HG02798 (cell line): ENCODE measurements around the gene STXBP5.
"Not testable (repeated sequence)": the region's sequence is repeated elsewhere in the genome, so short reads cannot be mapped to it uniquely, and the experiment has no call there.

Experiments used
- ATAC-seq: cut with Tn5 transposase; IDR thresholded peaks from one replicate; pipeline ENCODE4 v1.9.1; 2021; ENCODE audit warnings: mild to moderate bottlenecking; ENCODE audit not compliant: unreplicated experiment, poor library complexity

STXBP5 gene

DNA sequence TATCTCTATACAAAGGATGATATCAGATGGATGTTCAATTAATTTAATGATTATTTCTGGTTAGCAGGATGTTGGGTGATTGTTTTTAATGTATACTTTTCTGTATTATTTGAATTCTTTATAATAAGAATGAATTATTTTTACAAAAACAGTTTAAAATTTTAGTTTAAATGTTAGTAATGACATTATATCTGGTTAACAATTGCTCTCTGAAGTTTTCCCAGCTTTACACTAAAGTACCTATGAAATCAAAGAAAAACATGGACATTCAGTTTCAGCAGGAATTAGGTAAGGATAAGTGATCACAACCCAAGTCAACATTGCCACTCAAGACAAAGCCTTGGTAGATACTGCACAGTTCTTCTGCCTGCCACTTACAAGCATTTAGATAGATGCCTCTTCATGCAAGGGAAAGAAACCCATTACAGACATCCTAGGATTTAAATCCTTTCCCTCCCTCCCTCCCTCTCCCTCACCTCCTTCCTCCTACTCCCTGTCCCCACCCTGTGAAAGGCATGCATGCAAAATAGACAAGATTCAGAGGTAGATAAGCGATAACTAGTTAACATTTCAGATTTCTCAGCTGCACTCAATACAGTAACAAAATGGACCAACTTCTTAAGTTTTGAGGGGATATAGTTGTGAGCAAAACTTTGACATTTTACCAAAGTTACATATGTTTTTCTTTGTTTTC lies 143.8 kb downstream of the STXBP5 start:
- ATAC-seq: no peak

GRCh38 chr6:147361311-147361981 lies 157.2 kb downstream of the STXBP5 start:
- no peak for ATAC-seq

DNA sequence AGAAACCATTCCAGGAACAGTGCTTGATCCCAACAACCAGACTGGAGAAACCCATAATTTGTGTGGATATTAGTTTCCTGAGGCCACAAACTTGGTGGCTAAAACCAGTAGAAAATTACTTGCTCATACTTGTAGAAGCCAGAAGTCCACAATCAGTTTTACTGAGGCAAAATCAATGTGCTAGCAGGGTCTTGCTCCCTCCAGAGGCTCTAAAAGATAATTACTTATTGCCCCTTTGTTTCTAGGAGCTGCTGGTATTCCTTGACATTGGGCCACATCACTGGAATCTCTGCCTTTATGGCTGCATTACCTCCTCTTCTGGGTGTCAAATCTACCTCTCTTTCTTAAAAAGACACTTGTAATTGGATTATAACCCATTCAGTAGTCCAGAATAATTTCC lies 162.1 kb downstream of the STXBP5 start:
- no peak for ATAC-seq

- no peak for ATAC-seq
Measured at GRCh38 chr6:147371325-147371724, 167.1 kb downstream of the STXBP5 start.

DNA sequence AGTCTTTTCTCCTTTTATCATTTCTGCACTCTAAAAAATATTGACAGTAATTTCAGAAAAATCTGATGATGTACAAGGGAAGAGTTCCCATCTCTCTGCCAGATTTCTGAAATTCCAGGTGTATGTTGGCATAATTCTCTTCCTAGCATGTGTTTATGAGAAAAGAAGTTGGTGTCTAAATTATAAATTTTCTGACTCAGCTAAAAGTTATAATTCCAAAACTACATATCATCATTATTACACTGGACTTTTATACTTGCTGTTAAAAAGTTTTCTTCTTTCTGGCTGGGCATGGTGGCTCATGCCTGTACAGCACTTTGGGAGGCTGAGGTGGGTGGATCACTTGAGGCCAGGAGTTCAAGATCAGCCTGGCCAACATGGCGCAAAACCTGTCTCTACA lies 168.6 kb downstream of the STXBP5 start:
- no peak for ATAC-seq

GRCh38 chr6:147378819-147379218 lies 174.6 kb downstream of the STXBP5 start:
- ATAC-seq: no peak

DNA sequence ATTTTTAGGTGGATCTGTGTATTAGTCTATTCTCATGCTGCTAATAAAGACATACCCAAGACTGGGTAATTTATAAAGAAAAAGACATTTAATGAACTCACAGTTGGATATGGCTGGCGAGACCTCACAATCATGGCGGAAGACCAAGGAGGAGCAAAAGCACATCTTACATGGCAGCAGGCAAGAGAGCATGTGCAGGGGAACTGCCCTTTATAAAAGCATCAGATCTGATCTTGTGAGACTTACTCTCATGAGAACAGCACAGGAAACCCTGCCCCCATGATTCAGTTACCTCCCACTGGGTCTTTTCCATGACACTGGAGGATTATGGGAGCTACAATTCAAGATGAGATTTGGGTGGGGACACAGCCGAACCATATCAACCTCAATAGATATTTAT lies 176.6 kb downstream of the STXBP5 start:
- ATAC-seq: not testable (repeated sequence)

DNA sequence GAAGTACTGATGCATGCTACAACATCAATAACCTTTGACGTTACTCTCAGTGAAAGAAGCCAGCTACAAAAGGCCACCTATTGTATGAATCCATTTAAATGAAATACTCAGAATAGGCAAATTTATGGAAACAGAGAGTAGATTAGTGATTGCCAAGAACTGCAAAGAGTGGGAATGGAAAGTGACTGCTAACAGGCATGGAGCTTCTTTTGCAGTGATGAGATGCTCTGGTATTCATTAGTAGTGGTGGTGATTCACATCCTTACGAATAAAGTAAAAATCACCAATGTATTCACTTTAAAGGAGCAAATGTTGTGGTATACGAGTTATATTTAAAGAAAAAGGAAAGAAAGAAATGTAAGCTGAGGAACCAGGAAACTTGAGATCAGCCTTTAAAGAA lies 177.5 kb downstream of the STXBP5 start:
- no peak for ATAC-seq

DNA sequence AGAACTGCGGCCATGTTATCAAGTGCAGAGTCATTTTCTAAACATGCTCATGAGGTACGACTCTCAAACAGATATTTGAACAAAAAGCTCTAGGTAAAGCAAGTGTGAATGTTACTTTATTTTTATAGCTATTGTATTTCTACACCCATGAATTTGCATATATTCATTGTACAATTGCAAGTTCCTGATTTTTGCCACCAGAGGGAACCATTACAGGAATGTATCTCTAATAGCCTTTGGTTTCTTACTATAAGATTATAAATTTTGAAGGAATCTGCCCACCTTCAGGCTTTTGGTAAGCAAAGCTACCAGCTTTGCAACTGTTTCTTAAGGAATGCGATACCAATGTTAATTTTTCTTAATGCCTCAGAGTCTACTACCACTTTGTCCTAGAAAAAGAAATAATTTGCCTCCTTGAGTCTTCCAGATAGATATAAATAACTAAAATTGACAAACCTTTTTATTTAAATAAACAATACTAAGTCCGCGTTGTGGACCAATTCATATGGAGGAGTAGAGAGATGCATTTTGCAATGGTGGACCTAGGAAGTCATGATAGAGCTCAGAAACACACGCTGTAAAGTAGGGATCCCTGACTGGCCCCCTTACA lies 178.8 kb downstream of the STXBP5 start:
- ATAC-seq: no peak

DNA sequence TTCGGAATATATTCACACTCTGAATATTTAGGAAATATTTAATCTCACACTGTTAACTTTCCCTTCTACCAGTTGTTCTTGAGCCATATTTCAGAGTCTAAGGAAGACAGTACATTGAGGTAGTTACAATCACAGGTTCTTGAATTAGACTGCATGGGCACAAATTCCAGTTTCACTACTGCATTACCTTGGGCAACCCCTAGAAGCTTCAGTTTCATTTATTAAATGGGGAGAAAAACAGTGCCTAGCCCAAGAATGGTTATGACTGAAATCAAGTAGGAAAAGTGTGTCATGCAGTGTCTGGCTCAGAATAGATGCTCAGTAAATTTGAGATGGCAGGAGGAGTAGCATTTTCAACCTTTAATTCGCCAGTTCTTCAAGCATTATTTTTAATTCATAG lies 179.8 kb downstream of the STXBP5 start:
- ATAC-seq: peak; percentile 54

DNA sequence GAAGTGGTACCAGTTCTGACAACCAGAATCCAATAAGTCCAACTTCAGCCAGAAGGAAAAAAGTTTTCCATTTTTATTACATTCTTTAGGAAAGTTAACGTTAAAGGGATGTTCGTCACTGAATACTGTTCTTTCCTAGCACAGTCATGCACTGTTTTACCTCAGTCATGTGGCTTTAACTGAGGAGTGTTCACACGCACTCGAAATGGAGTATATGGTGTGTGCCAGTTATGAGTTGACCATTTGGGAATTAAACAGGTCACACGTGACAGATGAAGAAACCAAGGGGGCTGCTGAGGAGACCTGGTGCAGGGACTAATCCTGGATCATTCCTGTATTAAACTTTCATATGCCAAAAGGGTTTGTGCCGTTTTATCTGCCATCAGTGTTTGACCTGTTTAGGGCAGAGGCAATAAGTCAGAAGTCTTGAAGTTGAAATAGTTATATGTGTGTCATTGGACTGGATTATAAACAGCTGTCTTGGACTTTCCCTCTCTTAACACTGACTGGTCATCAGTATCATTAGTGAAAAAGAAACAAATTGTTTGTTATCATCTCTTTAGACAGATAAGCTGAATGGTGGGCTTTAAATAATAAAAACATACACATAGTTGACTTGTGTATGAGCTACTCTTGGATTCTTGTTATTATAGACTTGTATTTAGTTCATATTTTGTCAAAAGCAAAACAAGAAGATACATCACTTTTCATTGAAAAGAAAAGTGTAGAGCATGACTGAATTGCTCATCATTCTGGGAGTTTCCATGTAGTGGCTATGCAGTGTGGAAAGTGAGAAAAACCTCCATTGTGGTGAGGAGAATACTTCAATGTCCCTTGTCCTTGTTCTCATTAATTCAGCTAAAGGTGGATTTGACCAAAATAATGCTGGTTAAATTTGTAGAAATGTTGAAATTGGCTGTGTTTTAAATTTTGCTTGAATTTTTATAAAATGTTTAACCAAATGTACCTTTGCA lies 180.8 kb downstream of the STXBP5 start:
- ATAC-seq: peak; percentile 66

DNA sequence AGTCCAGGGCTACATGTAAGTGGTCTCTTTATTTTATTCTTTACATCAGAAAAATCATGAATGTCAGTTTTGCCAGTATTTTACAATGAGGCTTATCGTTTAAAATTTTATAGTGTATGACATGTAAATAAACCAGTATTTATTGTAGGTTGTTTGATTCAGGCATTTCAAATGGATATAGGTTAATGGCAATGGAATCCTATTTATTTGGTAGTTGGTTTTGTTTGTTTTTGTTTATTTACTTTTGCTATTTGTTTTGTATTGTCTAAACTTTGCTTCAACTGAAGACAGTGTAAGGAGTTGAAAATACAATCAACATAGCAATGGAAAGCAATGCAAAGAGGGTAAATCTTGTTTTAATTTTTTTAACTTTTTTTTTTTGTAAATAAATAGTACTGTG lies 185.2 kb downstream of the STXBP5 start:
- no peak for ATAC-seq

DNA sequence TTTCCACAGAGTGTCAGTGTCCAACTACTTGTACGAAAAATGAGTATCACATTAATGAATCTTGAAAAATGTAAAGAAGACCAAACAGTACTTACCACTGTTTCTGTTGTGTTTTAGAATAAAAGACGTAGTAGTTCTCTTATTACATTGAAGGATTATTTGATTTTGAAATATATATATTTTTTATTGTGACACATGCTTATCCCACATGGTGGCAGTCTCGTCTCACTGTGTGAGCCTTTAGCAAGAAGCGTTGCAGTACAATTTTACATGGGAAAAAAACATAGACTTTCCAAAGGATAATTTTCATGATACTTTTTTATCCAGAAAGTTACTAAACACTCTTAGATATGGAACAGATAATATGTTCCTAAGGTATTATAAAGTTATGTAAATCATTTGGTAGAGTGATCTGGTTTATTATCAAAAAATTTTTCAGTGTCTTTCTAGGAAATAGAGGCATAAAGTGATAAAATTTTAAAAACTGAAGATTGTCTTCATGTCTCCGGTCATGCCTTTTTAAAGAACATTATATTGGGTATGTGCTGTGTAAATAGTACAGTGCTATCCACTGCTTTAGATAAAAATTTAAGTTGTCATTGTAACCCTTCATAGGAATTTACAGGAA lies 186.8 kb downstream of the STXBP5 start:
- ATAC-seq: no peak

DNA sequence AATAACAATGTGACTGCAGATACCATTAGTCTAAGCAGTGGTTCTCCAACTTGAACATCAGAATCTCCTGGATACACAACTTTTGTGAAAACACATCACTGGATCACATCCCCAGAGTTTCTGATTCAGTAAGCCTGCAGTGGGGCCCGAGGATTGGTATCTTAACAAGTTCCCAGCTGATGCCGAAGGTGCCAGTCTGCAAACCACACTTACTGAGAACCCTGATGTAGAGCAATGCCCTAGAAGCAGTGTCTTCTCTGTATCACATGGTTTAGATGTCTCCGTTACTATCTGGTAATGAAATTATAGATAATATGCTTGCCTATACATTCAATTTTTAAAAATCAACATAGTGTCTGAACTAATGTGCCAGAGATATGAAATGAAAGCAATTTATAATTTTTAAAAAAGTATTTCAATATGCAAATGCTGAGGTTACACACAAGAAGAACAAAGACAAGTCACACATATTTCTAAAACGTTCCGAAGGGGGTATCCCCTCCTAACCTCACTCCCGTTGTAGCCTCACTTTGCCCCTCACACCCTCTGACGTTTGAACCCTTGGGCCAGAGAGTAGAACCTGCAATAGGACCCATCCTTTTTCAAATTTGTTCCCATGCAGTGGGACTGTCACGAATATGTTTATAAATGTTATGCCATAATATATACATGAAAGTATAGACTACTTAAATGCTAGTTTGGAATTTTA lies 188.9 kb downstream of the STXBP5 start:
- ATAC-seq: peak; percentile 65

- ATAC-seq: no peak
Measured at GRCh38 chr6:147395158-147395557, 190.9 kb downstream of the STXBP5 start.

DNA sequence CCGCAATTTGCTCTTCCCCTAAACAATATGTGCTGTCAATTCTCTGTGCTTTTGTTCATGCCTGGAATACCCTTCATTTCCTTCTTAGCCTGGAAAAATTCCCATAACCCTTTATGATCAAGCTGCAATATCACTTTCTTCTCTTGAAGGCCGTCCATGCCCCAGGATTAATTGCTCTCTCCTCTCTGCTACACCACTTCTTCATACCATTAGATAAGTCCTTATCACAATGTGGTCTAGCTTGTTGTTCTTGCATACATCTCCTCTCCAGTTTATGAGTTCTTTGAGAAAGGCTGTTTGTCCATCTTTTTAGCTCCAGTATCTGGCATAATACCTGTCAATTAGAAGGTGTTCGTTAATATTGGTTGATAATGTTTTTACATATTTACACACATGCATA lies 193.1 kb downstream of the STXBP5 start:
- no peak for ATAC-seq

GRCh38 chr6:147400968-147401367 lies 196.8 kb downstream of the STXBP5 start:
- ATAC-seq: no peak

- ATAC-seq: no peak
Measured at GRCh38 chr6:147401779-147402178, 197.6 kb downstream of the STXBP5 start.

DNA sequence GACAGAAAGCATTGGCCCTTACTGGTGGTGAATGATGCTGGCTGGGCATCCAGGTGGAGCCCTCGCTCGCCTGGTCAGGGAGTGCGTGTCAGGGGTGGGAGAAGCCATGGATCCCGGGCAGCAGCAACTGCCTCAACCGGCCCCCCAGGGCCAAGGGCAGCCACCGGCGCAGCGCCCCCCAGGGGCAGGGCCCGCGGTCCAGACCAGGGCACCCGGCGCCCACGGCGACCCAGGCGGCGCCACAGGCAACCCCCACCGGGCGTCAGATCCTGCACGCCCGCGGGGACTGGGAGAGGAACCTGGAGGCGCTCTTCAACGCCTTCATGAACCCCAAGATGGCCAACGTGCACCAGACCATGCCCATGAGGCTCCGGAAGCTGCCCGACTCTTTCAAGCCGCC lies 202.6 kb downstream of the STXBP5 start:
- no peak for ATAC-seq

GRCh38 chr6:147407571-147407970 lies 203.4 kb downstream of the STXBP5 start:
- ATAC-seq: no peak
